ENCODE measurements around the gene A2ML1.

A2ML1 gene

GRCh38 chr12:8780389-8780788 lies 42.0 kb upstream of the A2ML1 start:
- H3K23ac ChIP-seq (ENCODE audit: low read length in 2 of 2), result no peak overlapping the region
- no peak overlapping the region for H3K4me3 ChIP-seq (ENCODE audit: insufficient read depth in 1 of 2, low read depth in 1 of 2, low read length in 2 of 2)
- H3K14ac ChIP-seq (ENCODE audit: low read length in 2 of 2), result no peak overlapping the region
- no CpG with 5 or more reads among the region's 1 CpG for WGBS
- H4K91ac ChIP-seq (ENCODE audit: low read length), result no peak overlapping the region
- H2BK5ac ChIP-seq (ENCODE audit: low read depth, low read length, poor library complexity, severe bottlenecking), result no peak overlapping the region
- no peak overlapping the region for H3K27ac ChIP-seq (ENCODE audit: low read length, poor library complexity, severe bottlenecking)
- H3K9me3 ChIP-seq (ENCODE audit: control insufficient read depth, low read length), result no peaks in the 10 kb centered on the region
- peaks cover 7 to 12% of the 10 kb centered on the region in 2 experiments for H3K36me3 ChIP-seq (ENCODE audit: control insufficient read depth in 1 of 2, insufficient read depth in 2 of 2, low read depth in 1 of 2, low read length in 2 of 2)
- H2AK5ac ChIP-seq (ENCODE audit: low read length, severe bottlenecking), result no peak overlapping the region
- H2BK120ac ChIP-seq (ENCODE audit: low read depth, low read length), result no peak overlapping the region
- H2BK12ac ChIP-seq (ENCODE audit: low read length in 2 of 2), result no peak overlapping the region
- H3K4me2 ChIP-seq (ENCODE audit: low read length, poor library complexity, severe bottlenecking), result no peak overlapping the region
- DNase-seq, result peak; percentile 50
- no peak overlapping the region for H3K4ac ChIP-seq (ENCODE audit: low read depth in 1 of 2, low read length in 2 of 2)
- no peak overlapping the region for H2BK15ac ChIP-seq (ENCODE audit: low read depth, poor library complexity, severe bottlenecking)
- H3K27me3 ChIP-seq (ENCODE audit: control insufficient read depth in 1 of 2, insufficient read depth in 1 of 2, low read length in 2 of 2), result no peaks in the 10 kb centered on the region
- no peak overlapping the region for H4K8ac ChIP-seq (ENCODE audit: low read length)
- H3K9ac ChIP-seq (ENCODE audit: low read length), result no peak overlapping the region
- peaks cover 6% of the 10 kb centered on the region for H3K79me1 ChIP-seq (replicated peaks; ENCODE audit: low read length, poor library complexity, severe bottlenecking)
- H2AFZ ChIP-seq (ENCODE audit: low read depth, low read length), result no peak overlapping the region
- no peak overlapping the region for H3K18ac ChIP-seq (ENCODE audit: low read depth in 1 of 2, low read length in 2 of 2)
- peaks cover 2% of the 10 kb centered on the region for H3K4me1 ChIP-seq (ENCODE audit: control insufficient read depth, insufficient read depth, low read depth, low read length)

DNA sequence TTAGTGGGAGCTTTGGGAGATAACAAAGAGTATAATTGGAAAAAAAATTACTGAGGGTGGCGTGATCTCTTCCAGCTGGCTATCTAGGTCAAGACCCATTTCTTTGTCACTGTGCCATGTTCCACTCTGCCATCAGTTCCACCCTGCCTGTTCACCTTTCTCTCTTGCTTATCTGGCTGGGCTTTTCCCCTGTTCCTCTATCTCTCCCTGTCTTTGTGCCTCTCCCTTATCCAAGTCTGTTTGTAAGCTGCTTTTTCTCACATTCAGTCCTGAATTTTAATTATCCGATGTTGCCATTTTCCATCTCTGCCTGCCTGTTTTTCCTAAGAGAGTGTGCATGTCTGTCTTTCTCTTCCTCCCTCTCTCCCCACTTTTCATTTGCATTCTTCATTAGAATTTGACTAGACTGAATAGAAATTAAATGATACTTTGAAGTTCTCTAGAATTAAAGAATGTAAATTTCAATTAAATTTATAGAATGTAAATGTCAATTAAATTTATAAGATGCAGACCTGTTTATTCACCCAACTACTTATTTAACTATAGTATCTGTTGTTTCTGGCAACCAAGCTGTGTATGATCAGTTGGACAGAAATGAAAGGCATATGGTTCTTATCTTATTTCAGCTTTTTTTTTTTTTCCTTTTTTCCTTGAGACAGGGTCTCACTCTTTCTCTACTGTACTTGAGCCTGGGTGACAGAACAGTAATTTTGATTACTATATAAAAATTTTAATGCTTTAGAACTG lies 40.9 kb upstream of the A2ML1 start:
- Histone ChIP-seq H3K4ac (ENCODE audit: low read depth in 1 of 2, low read length in 2 of 2) (no peak overlapping the region), H2BK12ac (ENCODE audit: low read length in 2 of 2) (no peak overlapping the region), H2AFZ (ENCODE audit: low read depth, low read length) (no peak overlapping the region), H3K36me3 (ENCODE audit: control insufficient read depth in 1 of 2, insufficient read depth in 2 of 2, low read depth in 1 of 2, low read length in 2 of 2) (peaks cover 7 to 12% of the 10 kb centered on the region in 2 experiments), H3K18ac (ENCODE audit: low read depth in 1 of 2, low read length in 2 of 2) (no peak overlapping the region), H3K4me3 (ENCODE audit: insufficient read depth in 1 of 2, low read depth in 1 of 2, low read length in 2 of 2) (no peak overlapping the region), H3K27me3 (ENCODE audit: control insufficient read depth in 1 of 2, insufficient read depth in 1 of 2, low read length in 2 of 2) (no peaks in the 10 kb centered on the region), H3K14ac (ENCODE audit: low read length in 2 of 2) (no peak overlapping the region), H3K79me1 (replicated peaks; ENCODE audit: low read length, poor library complexity, severe bottlenecking) (peaks cover 6% of the 10 kb centered on the region), H2BK120ac (ENCODE audit: low read depth, low read length) (no peak overlapping the region), H4K8ac (ENCODE audit: low read length) (no peak overlapping the region), H3K9me3 (ENCODE audit: control insufficient read depth, low read length) (no peaks in the 10 kb centered on the region), H3K4me2 (ENCODE audit: low read length, poor library complexity, severe bottlenecking) (no peak overlapping the region), H2AK5ac (ENCODE audit: low read length, severe bottlenecking) (no peak overlapping the region), H4K91ac (ENCODE audit: low read length) (no peak overlapping the region), H3K27ac (ENCODE audit: low read length, poor library complexity, severe bottlenecking) (no peak overlapping the region), H2BK15ac (ENCODE audit: low read depth, poor library complexity, severe bottlenecking) (no peak overlapping the region), H2BK5ac (ENCODE audit: low read depth, low read length, poor library complexity, severe bottlenecking) (no peak overlapping the region), H3K4me1 (ENCODE audit: control insufficient read depth, insufficient read depth, low read depth, low read length) (peaks cover 2% of the 10 kb centered on the region), H3K9ac (ENCODE audit: low read length) (no peak overlapping the region), H3K23ac (ENCODE audit: low read length in 2 of 2) (no peak overlapping the region)
- WGBS, result 100% methylated on average over 2 of the region's 2 CpGs
- DNase-seq, result no peak

DNA sequence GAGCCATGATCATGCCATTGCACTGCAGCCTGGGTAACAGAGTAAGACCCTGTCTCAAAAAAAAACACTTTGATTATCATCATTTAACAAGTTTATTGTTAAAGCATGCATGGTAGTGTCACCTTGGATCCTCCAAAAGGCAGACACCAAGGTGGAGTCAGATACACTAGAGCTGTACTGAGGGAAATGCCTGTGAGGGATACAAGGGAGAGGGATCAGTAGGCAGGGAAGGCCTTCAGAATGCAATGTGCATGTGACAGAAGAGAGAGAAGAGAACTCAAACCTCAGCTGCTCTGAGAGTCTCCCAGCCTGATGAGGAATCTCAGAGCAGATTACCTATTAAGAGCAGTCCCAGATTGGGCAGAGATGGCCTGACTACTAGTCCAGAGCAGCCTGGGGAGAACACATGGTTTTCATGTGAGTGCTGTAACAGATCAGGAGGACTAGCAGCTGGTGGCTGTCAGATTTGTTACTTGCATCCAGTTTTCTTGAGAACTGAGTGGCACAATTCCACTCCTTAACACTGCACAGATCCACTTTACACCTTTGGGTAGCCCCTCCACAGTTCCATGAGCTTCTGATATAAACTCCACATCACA lies 38.0 kb upstream of the A2ML1 start:
- H2BK15ac ChIP-seq (ENCODE audit: low read depth, poor library complexity, severe bottlenecking), result no peak overlapping the region

GRCh38 chr12:8785499-8785898 lies 36.9 kb upstream of the A2ML1 start:
- no peak overlapping the region for H2AFZ ChIP-seq (ENCODE audit: low read depth, low read length)
- H3K4me2 ChIP-seq (ENCODE audit: low read length, poor library complexity, severe bottlenecking), result no peak overlapping the region
- H2AK5ac ChIP-seq (ENCODE audit: low read length, severe bottlenecking), result no peak overlapping the region
- H3K36me3 ChIP-seq (ENCODE audit: control insufficient read depth in 1 of 2, insufficient read depth in 2 of 2, low read depth in 1 of 2, low read length in 2 of 2), result peaks cover 7 to 12% of the 10 kb centered on the region in 2 experiments
- H3K4me3 ChIP-seq (ENCODE audit: insufficient read depth in 1 of 2, low read depth in 1 of 2, low read length in 2 of 2), result no peak overlapping the region
- no peak overlapping the region for H3K4ac ChIP-seq (ENCODE audit: low read depth in 1 of 2, low read length in 2 of 2)
- no peaks in the 10 kb centered on the region for H3K4me1 ChIP-seq (ENCODE audit: control insufficient read depth, insufficient read depth, low read depth, low read length)
- no peak overlapping the region for H2BK15ac ChIP-seq (ENCODE audit: low read depth, poor library complexity, severe bottlenecking)
- H3K9me3 ChIP-seq (ENCODE audit: control insufficient read depth, low read length), result no peaks in the 10 kb centered on the region
- DNase-seq, result no peak
- no peak overlapping the region for H2BK12ac ChIP-seq (ENCODE audit: low read length in 2 of 2)
- no peak overlapping the region for H2BK5ac ChIP-seq (ENCODE audit: low read depth, low read length, poor library complexity, severe bottlenecking)
- H2BK120ac ChIP-seq (ENCODE audit: low read depth, low read length), result no peak overlapping the region
- H3K27ac ChIP-seq (ENCODE audit: low read length, poor library complexity, severe bottlenecking), result no peak overlapping the region
- H3K14ac ChIP-seq (ENCODE audit: low read length in 2 of 2), result no peak overlapping the region
- no peak overlapping the region for H3K23ac ChIP-seq (ENCODE audit: low read length in 2 of 2)
- no peak overlapping the region for H3K9ac ChIP-seq (ENCODE audit: low read length)
- H3K27me3 ChIP-seq (ENCODE audit: control insufficient read depth in 1 of 2, insufficient read depth in 1 of 2, low read length in 2 of 2), result no peaks in the 10 kb centered on the region
- H4K8ac ChIP-seq (ENCODE audit: low read length), result no peak overlapping the region
- H4K91ac ChIP-seq (ENCODE audit: low read length), result no peak overlapping the region
- H3K18ac ChIP-seq (ENCODE audit: low read depth in 1 of 2, low read length in 2 of 2), result no peak overlapping the region
- WGBS, result 95% methylated on average over 1 of the region's 4 CpGs
- peaks cover 4% of the 10 kb centered on the region for H3K79me1 ChIP-seq (replicated peaks; ENCODE audit: low read length, poor library complexity, severe bottlenecking)

More for the DNA sequence above, 38.0 kb upstream of the A2ML1 start:
- no peak overlapping the region for H3K4me2 ChIP-seq (ENCODE audit: low read length, poor library complexity, severe bottlenecking)
- H3K36me3 ChIP-seq (ENCODE audit: control insufficient read depth in 1 of 2, insufficient read depth in 2 of 2, low read depth in 1 of 2, low read length in 2 of 2), result peaks cover 7 to 12% of the 10 kb centered on the region in 2 experiments
- H3K9ac ChIP-seq (ENCODE audit: low read length), result no peak overlapping the region
- H3K18ac ChIP-seq (ENCODE audit: low read depth in 1 of 2, low read length in 2 of 2), result no peak overlapping the region
- H2BK12ac ChIP-seq (ENCODE audit: low read length in 2 of 2), result no peak overlapping the region
- no peak overlapping the region for H4K91ac ChIP-seq (ENCODE audit: low read length)
- no peak for DNase-seq
- no peak overlapping the region for H3K4me3 ChIP-seq (ENCODE audit: insufficient read depth in 1 of 2, low read depth in 1 of 2, low read length in 2 of 2)
- no peak overlapping the region for H2AK5ac ChIP-seq (ENCODE audit: low read length, severe bottlenecking)
- no peak overlapping the region for H2BK5ac ChIP-seq (ENCODE audit: low read depth, low read length, poor library complexity, severe bottlenecking)
- H3K27me3 ChIP-seq (ENCODE audit: control insufficient read depth in 1 of 2, insufficient read depth in 1 of 2, low read length in 2 of 2), result no peaks in the 10 kb centered on the region
- H3K23ac ChIP-seq (ENCODE audit: low read length in 2 of 2), result no peak overlapping the region
- no peak overlapping the region for H3K14ac ChIP-seq (ENCODE audit: low read length in 2 of 2)
- H2BK120ac ChIP-seq (ENCODE audit: low read depth, low read length), result no peak overlapping the region
- no peaks in the 10 kb centered on the region for H3K4me1 ChIP-seq (ENCODE audit: control insufficient read depth, insufficient read depth, low read depth, low read length)
- H2AFZ ChIP-seq (ENCODE audit: low read depth, low read length), result no peak overlapping the region
- no peak overlapping the region for H4K8ac ChIP-seq (ENCODE audit: low read length)
- H3K27ac ChIP-seq (ENCODE audit: low read length, poor library complexity, severe bottlenecking), result no peak overlapping the region
- H3K79me1 ChIP-seq (replicated peaks; ENCODE audit: low read length, poor library complexity, severe bottlenecking), result peaks cover 4% of the 10 kb centered on the region
- H3K4ac ChIP-seq (ENCODE audit: low read depth in 1 of 2, low read length in 2 of 2), result no peak overlapping the region
- no peaks in the 10 kb centered on the region for H3K9me3 ChIP-seq (ENCODE audit: control insufficient read depth, low read length)
